Stimulated activated CD8-positive, alpha-beta memory T cell treated with anti-CD3 and anti-CD28 coated beads, Interleukin-7, amount 100 ng/mL, for 24 hours (primary cell): Measurements from ENCODE around the gene PRPF40B.
"Not testable (repeated sequence)": the region's sequence is repeated elsewhere in the genome, so short reads cannot be mapped to it uniquely, and the experiment has no call there.

ENCODE experiments used
- DNase-seq: peaks from one replicate; pipeline ENCODE4 v3.0.0-alpha.2; 2020; ENCODE audit warnings: low read depth

PRPF40B gene

GRCh38 chr12:49609059-49609874, 14.1 kb upstream of the PRPF40B start:
- no peak for DNase-seq

GRCh38 chr12:49609875-49610154, 13.5 kb upstream of the PRPF40B start:
- no peak for DNase-seq

- not testable (repeated sequence) for DNase-seq
These were observed 12.6 kb upstream of the PRPF40B start for GRCh38 chr12:49610785-49611184.

GRCh38 chr12:49612210-49612609, 11.2 kb upstream of the PRPF40B start:
- DNase-seq = no peak

- DNase-seq = no peak
These were observed 7.6 kb upstream of the PRPF40B start for GRCh38 chr12:49615725-49616124.

GRCh38 chr12:49616533-49617219, 6.7 kb upstream of the PRPF40B start:
- DNase-seq = no peak

GRCh38 chr12:49618576-49618975, 4.8 kb upstream of the PRPF40B start:
- DNase-seq = no peak

- no peak for DNase-seq
These were observed 4.1 kb upstream of the PRPF40B start for GRCh38 chr12:49619286-49619685.

- DNase-seq = no peak
These were observed 1.5 kb upstream of the PRPF40B start for GRCh38 chr12:49621651-49622500.

GRCh38 chr12:49622501-49623141, 740 bp upstream of the PRPF40B start:
- peak; percentile 10 for DNase-seq

- no peak for DNase-seq
These were observed 1.7 kb downstream of the PRPF40B start for GRCh38 chr12:49624921-49625577.

GRCh38 chr12:49626169-49626835, 2.9 kb downstream of the PRPF40B start:
- DNase-seq = no peak

- no peak for DNase-seq
These were observed 3.5 kb downstream of the PRPF40B start for GRCh38 chr12:49626836-49627235.

GRCh38 chr12:49627752-49628360, 4.5 kb downstream of the PRPF40B start:
- no peak for DNase-seq

- DNase-seq = no peak
These were observed 8.1 kb downstream of the PRPF40B start for GRCh38 chr12:49631336-49631907.

- no peak for DNase-seq
These were observed 9.0 kb downstream of the PRPF40B start for GRCh38 chr12:49632401-49632800.

- DNase-seq = no peak
These were observed 9.8 kb downstream of the PRPF40B start for GRCh38 chr12:49632986-49633702.

GRCh38 chr12:49633703-49634345, 10.5 kb downstream of the PRPF40B start:
- no peak for DNase-seq

- no peak for DNase-seq
These were observed 11.7 kb downstream of the PRPF40B start for GRCh38 chr12:49635036-49635435.
